A549 (cell line): ENCODE data around the gene CAT. TPM values are rescaled to one million over a fixed set of nuclear protein-coding genes. Genes with fewer than 3 reads are reported as not detected.

ENCODE experiments used
- ATAC-seq, 2 experiments: fragments of 200-7000 bp in 1 of 2; fragments of >200 bp in 1 of 2; cut with Nextera tagmentation in 1 of 2; cut with Tn5 transposase in 1 of 2; 3 replicates each; pipeline versions ENCODE4 v1.8.0 to v1.9.1; 2018 to 2020; ENCODE audit warnings: mild to moderate bottlenecking in 1 of 2, moderate library complexity in 1 of 2
- CTCF ChIA-PET: fragments of 300-600 bp; sonication (Branson Sonifier 250); formaldehyde crosslinking; extraction: SDS; loops from one replicate; lab custom pipeline; 2021; ENCODE audit warnings: antibody characterized with exemption, inconsistent platforms; lab: Yijun Ruan, JAX
- POLR2A ChIA-PET: fragments of 350-600 bp; formaldehyde crosslinking; extraction: SDS; loops from one replicate; lab custom pipeline; 2021; ENCODE audit warnings: antibody characterized with exemption, inconsistent platforms; lab: Yijun Ruan, JAX
- DNase-seq, 2 experiments: peaks; one replicate each; pipeline versions ENCODE4 v3.0.0 to v3.0.0-alpha.2; 2011 to 2016; ENCODE audit warnings: low read depth in 1 of 2, low spot score in 1 of 2
- FAIRE-seq: peaks from 2 replicates; lab custom pipeline; 2011; peaks lifted over from hg19 to GRCh38; lab: Jason Lieb, UNC
- H3K27ac ChIP-seq, 2 experiments: fragments of >200 bp; sonication (Bioruptor Twin); formaldehyde crosslinking; 3 replicates each; pipeline ENCODE4 v1.5.1; 2016 to 2017
- H3K4me1 ChIP-seq: fragments of >200 bp; sonication (Bioruptor Twin); formaldehyde crosslinking; 3 replicates; pipeline ENCODE4 v1.6.1; 2016
- H3K4me2 ChIP-seq: fragments of >200 bp; sonication (Bioruptor Twin); formaldehyde crosslinking; 3 replicates; pipeline ENCODE4 v1.6.1; 2016
- H3K4me3 ChIP-seq: fragments of >200 bp; sonication (Bioruptor Twin); formaldehyde crosslinking; 3 replicates; pipeline ENCODE4 v1.5.1; 2016
- H3K9me3 ChIP-seq: fragments of >200 bp; sonication (Bioruptor Twin); formaldehyde crosslinking; 3 replicates; pipeline ENCODE4 v1.6.1; 2016
- BHLHE40 ChIP-seq: IDR thresholded peaks from 2 replicates; pipeline ENCODE4 v1.6.1; 2012; ENCODE audit warnings: low read depth, low read length, inconsistent platforms
- CBX2 ChIP-seq: fragments of 200-600 bp; sonication (generic); IDR thresholded peaks from 2 replicates; pipeline ENCODE4 v1.6.1; 2016; ENCODE audit warnings: low read depth, mild to moderate bottlenecking, borderline replicate concordance
- CEBPB ChIP-seq, 2 experiments: fragments of >200 bp in 1 of 2; sonication (Bioruptor Twin) in 1 of 2; formaldehyde crosslinking in 1 of 2; IDR thresholded peaks; 2 replicates each; pipeline ENCODE4 v1.6.1; 2012 to 2016
- CHD4 ChIP-seq: fragments of 200-600 bp; sonication (generic); IDR thresholded peaks from 2 replicates; pipeline ENCODE4 v1.6.1; 2016; ENCODE audit warnings: antibody characterized with exemption, mild to moderate bottlenecking, borderline replicate concordance
- EP300 ChIP-seq, 2 experiments: fragments of >200 bp; sonication (Bioruptor Twin); formaldehyde crosslinking; IDR thresholded peaks; 2 replicates in 1 of 2; 3 replicates in 1 of 2; pipeline ENCODE4 v1.6.1; 2016 to 2017
- HEYL ChIP-seq: fragments of 250-450 bp; sonication (Bioruptor Pico); IDR thresholded peaks from 2 replicates; pipeline ENCODE4 v1.8.0; 2021; ENCODE audit warnings: mild to moderate bottlenecking, moderate library complexity
- HOXB13 ChIP-seq: fragments of 250-450 bp; sonication (Bioruptor Pico); IDR thresholded peaks from 2 replicates; pipeline ENCODE4 v1.5.0; 2020; ENCODE audit warnings: low read depth, mild to moderate bottlenecking, moderate library complexity
- JUN ChIP-seq, 2 experiments: fragments of >200 bp; sonication (Bioruptor Twin); formaldehyde crosslinking; IDR thresholded peaks; 2 replicates in 1 of 2; 3 replicates in 1 of 2; pipeline ENCODE4 v1.6.1; 2016 to 2017
- MAFK ChIP-seq: fragments of 450-650 bp; IDR thresholded peaks from 2 replicates; pipeline ENCODE4 v1.6.1; 2014; ENCODE audit not compliant: partially characterized antibody
- MAZ ChIP-seq: fragments of 150-350 bp; IDR thresholded peaks from 2 replicates; pipeline ENCODE4 v1.6.1; 2014; ENCODE audit warnings: antibody characterized with exemption, low read depth, low read length, borderline replicate concordance
- NFE2L2 ChIP-seq: fragments of 150-350 bp; conservative IDR thresholded peaks from 2 replicates; pipeline ENCODE4 v1.6.1; 2014; ENCODE audit warnings: low read length
- POLR2AphosphoS2 ChIP-seq: conservative IDR thresholded peaks from 2 replicates; pipeline ENCODE4 v1.6.1; 2012; ENCODE audit warnings: low read length, improper control_type of control experiment, inconsistent platforms
- RAD21 ChIP-seq, 2 experiments: fragments of >200 bp in 1 of 2; sonication (Bioruptor Twin) in 1 of 2; formaldehyde crosslinking in 1 of 2; IDR thresholded peaks in 1 of 2; conservative IDR thresholded peaks in 1 of 2; 2 replicates in 1 of 2; 3 replicates in 1 of 2; pipeline ENCODE4 v1.6.1; 2012 to 2018; ENCODE audit warnings: inconsistent platforms in 1 of 2
- RARB ChIP-seq: fragments of 250-450 bp; sonication (Bioruptor Pico); IDR thresholded peaks from 2 replicates; pipeline ENCODE4 v1.8.0; 2021; ENCODE audit warnings: mild to moderate bottlenecking, moderate library complexity
- RCOR1 ChIP-seq: fragments of 150-350 bp; IDR thresholded peaks from 2 replicates; pipeline ENCODE4 v1.6.1; 2014; ENCODE audit warnings: antibody characterized with exemption, low read length, low read depth
- RFX5 ChIP-seq: fragments of 450-650 bp; IDR thresholded peaks from 2 replicates; pipeline ENCODE4 v1.7.1; 2014; ENCODE audit warnings: antibody characterized with exemption, mild to moderate bottlenecking, moderate library complexity
- SMC3 ChIP-seq: fragments of >200 bp; sonication (Bioruptor Twin); formaldehyde crosslinking; IDR thresholded peaks from 3 replicates; pipeline ENCODE4 v1.6.1; 2018; ENCODE audit warnings: inconsistent platforms
- SREBF2 ChIP-seq: fragments of 450-650 bp; IDR thresholded peaks from 2 replicates; pipeline ENCODE4 v1.6.1; 2014; ENCODE audit warnings: mild to moderate bottlenecking, moderate library complexity
- ZC3H11A ChIP-seq: fragments of 450-650 bp; IDR thresholded peaks from 2 replicates; pipeline ENCODE4 v1.6.1; 2014; ENCODE audit warnings: antibody characterized with exemption, mild to moderate bottlenecking
- ZFP36 ChIP-seq: fragments of 450-650 bp; IDR thresholded peaks from 2 replicates; pipeline ENCODE4 v1.6.1; 2014; ENCODE audit warnings: borderline replicate concordance; ENCODE audit not compliant: partially characterized antibody
- ZSCAN20 ChIP-seq: fragments of 250-450 bp; sonication (Bioruptor Pico); IDR thresholded peaks from 2 replicates; pipeline ENCODE4 v1.8.0; 2022; ENCODE audit warnings: mild to moderate bottlenecking, moderate library complexity
- WGBS: methylation state at CpG from one replicate; pipeline ENCODE4 v1.1.6; 2017; ENCODE audit errors: missing lambda C conversion rate; 5-methylcytosine and 5-hydroxymethylcytosine counted together
- polyA plus RNA-seq, 4 experiments: library from polyadenylated mRNA; depleted of rRNA in 3 of 4; stranded (reverse); fragments of >200 nt; fragmentation: RNase III in 1 of 4; extraction: RNeasy Plus Mini Kit Qiagen cat#74134 plus additional on column Dnase treatment in 1 of 4; gene quantifications; 2 replicates in 3 of 4; 3 replicates in 1 of 4; pipeline ENCODE4 v1.2.3, GENCODE V29; 2011 to 2017
- TF ChIP-seq, protein P1 (sequence below): IDR thresholded peaks from 2 replicates; pipeline ENCODE4 v1.6.1; 2012
- TF ChIP-seq, protein P2 (sequence below): fragments of 450-650 bp; IDR thresholded peaks from 2 replicates; pipeline ENCODE4 v1.6.1; 2014; ENCODE audit warnings: antibody characterized with exemption
- TF ChIP-seq, protein P3 (sequence below): fragments of >200 bp; sonication (Bioruptor Twin); formaldehyde crosslinking; IDR thresholded peaks from 3 replicates; pipeline ENCODE4 v1.5.1; 2016

CAT gene
- polyA plus RNA-seq, 2 of the 4 experiments (the other 2 are of a cell fraction): 51.2 to 74.2 TPM

DNA sequence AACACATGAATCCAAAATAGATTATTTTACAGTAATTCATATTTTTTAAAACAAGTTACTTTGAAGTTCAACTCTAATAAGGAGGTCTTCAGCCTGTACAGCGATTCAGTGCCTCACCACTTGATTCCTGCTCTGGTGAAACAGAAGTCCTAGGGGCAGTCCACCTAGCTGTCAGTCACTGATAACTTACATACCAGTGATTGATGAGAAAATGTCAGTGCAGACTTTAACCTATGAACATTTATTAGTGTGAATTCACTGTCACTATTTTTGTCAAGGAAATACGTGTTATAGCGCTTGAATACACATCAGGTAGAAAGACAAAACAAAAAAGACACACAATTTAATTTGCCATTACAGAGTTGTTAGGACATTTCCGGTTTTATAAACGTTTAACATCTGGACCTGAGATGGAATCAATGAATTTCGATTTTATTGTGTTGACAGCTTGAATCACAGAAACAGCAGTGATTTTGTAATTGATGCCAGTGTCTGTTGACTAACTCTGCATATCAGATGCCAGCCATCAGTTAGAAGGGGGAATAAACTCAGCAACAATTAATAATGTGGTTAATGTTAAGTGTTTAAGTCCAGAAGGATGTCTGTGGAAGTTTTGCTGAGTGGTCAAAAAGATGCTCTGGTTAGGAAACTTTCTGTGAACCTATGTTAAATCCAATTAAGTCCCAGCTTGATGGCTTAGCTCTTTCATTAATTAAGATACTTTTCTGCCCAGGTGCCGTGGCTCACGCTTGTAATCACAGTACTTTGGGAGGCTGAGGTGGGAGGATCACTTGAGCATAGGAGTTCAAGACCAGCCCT lies 40.3 kb downstream of the CAT start:
- Histone ChIP-seq H3K9me3 (no peaks in the 10 kb centered on the region), H3K4me2 (no peak overlapping the region), H3K4me1 (no peaks in the 10 kb centered on the region), H3K4me3 (no peak overlapping the region), H3K27ac (no peak overlapping the region)
- DNase-seq: no peak
- FAIRE-seq: no peak
- 44% methylated on average over 8 of the region's 8 CpGs for WGBS
- CTCF ChIA-PET: interaction anchor here (1.1 to 6.1 kb wide), 5 partner anchors 11 to 330 kb away, joined by 3 to 42 read pairs (median 6); no protein-coding TSS in a partner anchor
- POLR2A ChIA-PET: no interaction called here
- no peak for TF ChIP-seq MAZ
- no peak for TF ChIP-seq ZSCAN20 (CRISPR knock-in tag)
- TF ChIP-seq MAFK: peak; percentile 90
- TF ChIP-seq RFX5: no peak
- no peak for ATAC-seq

DNA sequence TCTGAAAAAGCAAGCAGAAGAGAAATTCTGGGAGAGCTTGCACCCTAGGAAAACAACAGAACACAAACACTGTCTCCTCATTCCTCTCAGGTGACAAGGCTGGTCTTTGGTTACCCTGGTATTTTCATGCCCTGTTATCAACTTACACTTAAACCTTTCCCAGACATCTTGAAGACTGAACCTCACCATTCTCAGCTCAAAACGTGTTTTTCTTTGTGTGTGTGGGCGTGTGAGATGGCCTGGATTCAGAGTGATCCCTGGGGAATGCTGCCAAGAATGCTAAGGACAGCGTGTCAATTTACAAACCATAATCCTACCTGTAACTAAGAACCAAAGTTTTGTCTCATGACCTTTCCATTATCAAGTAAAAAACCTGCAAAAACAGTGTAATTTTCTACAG lies 41.6 kb downstream of the CAT start:
- TF ChIP-seq RAD21 (conservative IDR thresholded peaks at IDR 0.05 in 1 of 2, IDR thresholded peaks at IDR 0.05 in 1 of 2): no peak
- TF ChIP-seq, protein P1, sequence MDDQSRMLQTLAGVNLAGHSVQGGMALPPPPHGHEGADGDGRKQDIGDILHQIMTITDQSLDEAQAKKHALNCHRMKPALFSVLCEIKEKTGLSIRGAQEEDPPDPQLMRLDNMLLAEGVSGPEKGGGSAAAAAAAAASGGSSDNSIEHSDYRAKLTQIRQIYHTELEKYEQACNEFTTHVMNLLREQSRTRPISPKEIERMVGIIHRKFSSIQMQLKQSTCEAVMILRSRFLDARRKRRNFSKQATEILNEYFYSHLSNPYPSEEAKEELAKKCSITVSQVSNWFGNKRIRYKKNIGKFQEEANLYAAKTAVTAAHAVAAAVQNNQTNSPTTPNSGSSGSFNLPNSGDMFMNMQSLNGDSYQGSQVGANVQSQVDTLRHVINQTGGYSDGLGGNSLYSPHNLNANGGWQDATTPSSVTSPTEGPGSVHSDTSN: no peak
- no peak for TF ChIP-seq POLR2AphosphoS2
- no peak for TF ChIP-seq RARB (CRISPR knock-in tag)
- no peak for TF ChIP-seq ZC3H11A
- TF ChIP-seq, protein P2, sequence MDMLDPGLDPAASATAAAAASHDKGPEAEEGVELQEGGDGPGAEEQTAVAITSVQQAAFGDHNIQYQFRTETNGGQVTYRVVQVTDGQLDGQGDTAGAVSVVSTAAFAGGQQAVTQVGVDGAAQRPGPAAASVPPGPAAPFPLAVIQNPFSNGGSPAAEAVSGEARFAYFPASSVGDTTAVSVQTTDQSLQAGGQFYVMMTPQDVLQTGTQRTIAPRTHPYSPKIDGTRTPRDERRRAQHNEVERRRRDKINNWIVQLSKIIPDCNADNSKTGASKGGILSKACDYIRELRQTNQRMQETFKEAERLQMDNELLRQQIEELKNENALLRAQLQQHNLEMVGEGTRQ: no peak
- TF ChIP-seq SMC3: no peak
- TF ChIP-seq HEYL (CRISPR knock-in tag): no peak
- no peak for TF ChIP-seq HOXB13 (CRISPR knock-in tag)
- no peak for TF ChIP-seq SREBF2
- TF ChIP-seq NFE2L2: no peak
- TF ChIP-seq ZFP36: no peak
- TF ChIP-seq JUN (IDR thresholded peaks at IDR 0.05): no peak
- TF ChIP-seq, protein P3, sequence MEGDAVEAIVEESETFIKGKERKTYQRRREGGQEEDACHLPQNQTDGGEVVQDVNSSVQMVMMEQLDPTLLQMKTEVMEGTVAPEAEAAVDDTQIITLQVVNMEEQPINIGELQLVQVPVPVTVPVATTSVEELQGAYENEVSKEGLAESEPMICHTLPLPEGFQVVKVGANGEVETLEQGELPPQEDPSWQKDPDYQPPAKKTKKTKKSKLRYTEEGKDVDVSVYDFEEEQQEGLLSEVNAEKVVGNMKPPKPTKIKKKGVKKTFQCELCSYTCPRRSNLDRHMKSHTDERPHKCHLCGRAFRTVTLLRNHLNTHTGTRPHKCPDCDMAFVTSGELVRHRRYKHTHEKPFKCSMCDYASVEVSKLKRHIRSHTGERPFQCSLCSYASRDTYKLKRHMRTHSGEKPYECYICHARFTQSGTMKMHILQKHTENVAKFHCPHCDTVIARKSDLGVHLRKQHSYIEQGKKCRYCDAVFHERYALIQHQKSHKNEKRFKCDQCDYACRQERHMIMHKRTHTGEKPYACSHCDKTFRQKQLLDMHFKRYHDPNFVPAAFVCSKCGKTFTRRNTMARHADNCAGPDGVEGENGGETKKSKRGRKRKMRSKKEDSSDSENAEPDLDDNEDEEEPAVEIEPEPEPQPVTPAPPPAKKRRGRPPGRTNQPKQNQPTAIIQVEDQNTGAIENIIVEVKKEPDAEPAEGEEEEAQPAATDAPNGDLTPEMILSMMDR: no peak
- no peak for TF ChIP-seq CHD4
- no peak for TF ChIP-seq EP300 (IDR thresholded peaks at IDR 0.05)
- TF ChIP-seq CEBPB (IDR thresholded peaks at IDR 0.05): no peak
- no peak for TF ChIP-seq BHLHE40
- TF ChIP-seq RCOR1: no peak
- TF ChIP-seq CBX2: no peak
- no peak overlapping the region for H3K4me3 ChIP-seq
- DNase-seq (no peak), FAIRE-seq (no peak), ATAC-seq (no peak)
- H3K9me3 ChIP-seq: no peaks in the 10 kb centered on the region
- no peak overlapping the region for H3K27ac ChIP-seq
- 25% methylated on average over 3 of the region's 3 CpGs for WGBS
- no peak overlapping the region for H3K4me2 ChIP-seq
- ChIA-PET POLR2A (no interaction called here), CTCF (interaction anchor here (1.1 to 6.1 kb wide), 5 partner anchors 10 to 332 kb away, joined by 3 to 42 read pairs (median 6); no protein-coding TSS in a partner anchor)
- no peaks in the 10 kb centered on the region for H3K4me1 ChIP-seq
